ENCODE measurements around the gene CWC25.
A peak's percentile ranks its signal among the peaks of the same experiment; 100 is the strongest.

- TF ChIP-seq TEAD4 (CRISPR knock-in tag; IDR thresholded peaks at IDR 0.05) = no peak
- TF ChIP-seq, protein P1, sequence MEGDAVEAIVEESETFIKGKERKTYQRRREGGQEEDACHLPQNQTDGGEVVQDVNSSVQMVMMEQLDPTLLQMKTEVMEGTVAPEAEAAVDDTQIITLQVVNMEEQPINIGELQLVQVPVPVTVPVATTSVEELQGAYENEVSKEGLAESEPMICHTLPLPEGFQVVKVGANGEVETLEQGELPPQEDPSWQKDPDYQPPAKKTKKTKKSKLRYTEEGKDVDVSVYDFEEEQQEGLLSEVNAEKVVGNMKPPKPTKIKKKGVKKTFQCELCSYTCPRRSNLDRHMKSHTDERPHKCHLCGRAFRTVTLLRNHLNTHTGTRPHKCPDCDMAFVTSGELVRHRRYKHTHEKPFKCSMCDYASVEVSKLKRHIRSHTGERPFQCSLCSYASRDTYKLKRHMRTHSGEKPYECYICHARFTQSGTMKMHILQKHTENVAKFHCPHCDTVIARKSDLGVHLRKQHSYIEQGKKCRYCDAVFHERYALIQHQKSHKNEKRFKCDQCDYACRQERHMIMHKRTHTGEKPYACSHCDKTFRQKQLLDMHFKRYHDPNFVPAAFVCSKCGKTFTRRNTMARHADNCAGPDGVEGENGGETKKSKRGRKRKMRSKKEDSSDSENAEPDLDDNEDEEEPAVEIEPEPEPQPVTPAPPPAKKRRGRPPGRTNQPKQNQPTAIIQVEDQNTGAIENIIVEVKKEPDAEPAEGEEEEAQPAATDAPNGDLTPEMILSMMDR (IDR thresholded peaks at IDR 0.05) = no peak
- TF ChIP-seq ZNF317 (CRISPR knock-in tag; IDR thresholded peaks at IDR 0.05; ENCODE audit: borderline replicate concordance, low read depth) = no peak
- TF ChIP-seq, protein P2, sequence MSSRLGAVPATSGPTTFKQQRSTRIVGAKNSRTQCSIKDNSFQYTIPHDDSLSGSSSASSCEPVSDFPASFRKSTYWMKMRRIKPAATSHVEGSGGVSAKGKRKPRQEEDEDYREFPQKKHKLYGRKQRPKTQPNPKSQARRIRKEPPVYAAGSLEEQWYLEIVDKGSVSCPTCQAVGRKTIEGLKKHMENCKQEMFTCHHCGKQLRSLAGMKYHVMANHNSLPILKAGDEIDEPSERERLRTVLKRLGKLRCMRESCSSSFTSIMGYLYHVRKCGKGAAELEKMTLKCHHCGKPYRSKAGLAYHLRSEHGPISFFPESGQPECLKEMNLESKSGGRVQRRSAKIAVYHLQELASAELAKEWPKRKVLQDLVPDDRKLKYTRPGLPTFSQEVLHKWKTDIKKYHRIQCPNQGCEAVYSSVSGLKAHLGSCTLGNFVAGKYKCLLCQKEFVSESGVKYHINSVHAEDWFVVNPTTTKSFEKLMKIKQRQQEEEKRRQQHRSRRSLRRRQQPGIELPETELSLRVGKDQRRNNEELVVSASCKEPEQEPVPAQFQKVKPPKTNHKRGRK (CRISPR knock-in tag; IDR thresholded peaks at IDR 0.05; ENCODE audit: borderline replicate concordance) = no peak
- TF ChIP-seq SP1 (CRISPR knock-in tag; conservative IDR thresholded peaks at IDR 0.05) = peak; percentile 94
- no peak for TF ChIP-seq STAT6 (CRISPR knock-in tag; conservative IDR thresholded peaks at IDR 0.05; ENCODE audit: low read depth)
- no peak for TF ChIP-seq KAT7 (CRISPR knock-in tag; IDR thresholded peaks at IDR 0.05; ENCODE audit: borderline replicate concordance)
- peak; percentile 90 for TF ChIP-seq MAX (CRISPR knock-in tag; IDR thresholded peaks at IDR 0.05)
- TF ChIP-seq, protein P3, sequence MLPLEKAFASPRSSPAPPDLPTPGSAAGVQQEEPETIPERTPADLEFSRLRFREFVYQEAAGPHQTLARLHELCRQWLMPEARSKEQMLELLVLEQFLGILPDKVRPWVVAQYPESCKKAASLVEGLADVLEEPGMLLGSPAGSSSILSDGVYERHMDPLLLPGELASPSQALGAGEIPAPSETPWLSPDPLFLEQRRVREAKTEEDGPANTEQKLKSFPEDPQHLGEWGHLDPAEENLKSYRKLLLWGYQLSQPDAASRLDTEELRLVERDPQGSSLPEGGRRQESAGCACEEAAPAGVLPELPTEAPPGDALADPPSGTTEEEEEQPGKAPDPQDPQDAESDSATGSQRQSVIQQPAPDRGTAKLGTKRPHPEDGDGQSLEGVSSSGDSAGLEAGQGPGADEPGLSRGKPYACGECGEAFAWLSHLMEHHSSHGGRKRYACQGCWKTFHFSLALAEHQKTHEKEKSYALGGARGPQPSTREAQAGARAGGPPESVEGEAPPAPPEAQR (CRISPR knock-in tag; IDR thresholded peaks at IDR 0.05) = no peak
- TF ChIP-seq AFF4 (CRISPR knock-in tag; IDR thresholded peaks at IDR 0.05; ENCODE audit: borderline replicate concordance) = no peak
- no peak for TF ChIP-seq ESRRA (CRISPR knock-in tag; IDR thresholded peaks at IDR 0.05; ENCODE audit: borderline replicate concordance)
- TF ChIP-seq, protein P4, sequence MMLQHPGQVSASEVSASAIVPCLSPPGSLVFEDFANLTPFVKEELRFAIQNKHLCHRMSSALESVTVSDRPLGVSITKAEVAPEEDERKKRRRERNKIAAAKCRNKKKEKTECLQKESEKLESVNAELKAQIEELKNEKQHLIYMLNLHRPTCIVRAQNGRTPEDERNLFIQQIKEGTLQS (CRISPR knock-in tag; conservative IDR thresholded peaks at IDR 0.05) = no peak
- TF ChIP-seq ATF6 (CRISPR knock-in tag; IDR thresholded peaks at IDR 0.05) = no peak
Observed at GRCh38 chr17:38824899-38825761, at the start of gene CWC25.

Data from WTC11 (cell line).